KMS-11 (cell line): ENCODE measurements around the gene UBE2B.

Experiments used
- H2AFZ ChIP-seq: fragments of 200-600 bp; sonication (generic); 2 replicates; pipeline ENCODE4 v1.6.1; 2016; ENCODE audit warnings: antibody characterized with exemption, mixed run types, low read depth
- H3K27ac ChIP-seq: fragments of 200-600 bp; sonication (generic); 2 replicates; pipeline ENCODE4 v1.6.1; 2016; ENCODE audit warnings: mild to moderate bottlenecking, mixed run types
- H3K27me3 ChIP-seq: fragments of 200-600 bp; sonication (generic); 2 replicates; pipeline ENCODE4 v1.6.1; 2017; ENCODE audit warnings: mild to moderate bottlenecking, low read depth, mixed run types, moderate library complexity; ENCODE audit not compliant: insufficient read depth
- H3K36me3 ChIP-seq: fragments of 200-600 bp; sonication (generic); 2 replicates; pipeline ENCODE4 v1.6.1; 2017; ENCODE audit warnings: mild to moderate bottlenecking, mixed run types; ENCODE audit not compliant: insufficient read depth
- H3K4me1 ChIP-seq: fragments of 200-600 bp; sonication (generic); 2 replicates; pipeline ENCODE4 v1.6.1; 2016; ENCODE audit warnings: mild to moderate bottlenecking, low read depth, mixed run types; ENCODE audit not compliant: poor library complexity, severe bottlenecking
- H3K4me2 ChIP-seq: fragments of 200-600 bp; sonication (generic); 2 replicates; pipeline ENCODE4 v1.7.0; 2016; ENCODE audit warnings: mild to moderate bottlenecking, mixed run types
- H3K4me3 ChIP-seq: fragments of 200-600 bp; sonication (generic); IDR thresholded peaks from 2 replicates; pipeline ENCODE4 v1.6.1; 2017; ENCODE audit warnings: low read depth, low read length, mixed read lengths; ENCODE audit not compliant: insufficient read depth
- H3K79me2 ChIP-seq: fragments of 200-600 bp; sonication (generic); 2 replicates; pipeline ENCODE4 v1.6.1; 2016; ENCODE audit warnings: low read depth, mixed run types; ENCODE audit not compliant: insufficient read depth
- H3K9ac ChIP-seq: fragments of 200-600 bp; sonication (generic); 2 replicates; pipeline ENCODE4 v1.6.1; 2016; ENCODE audit warnings: mild to moderate bottlenecking, mixed run types
- H4K20me1 ChIP-seq: fragments of 200-600 bp; sonication (generic); 2 replicates; pipeline ENCODE4 v1.6.1; 2016; ENCODE audit warnings: mild to moderate bottlenecking, mixed run types; ENCODE audit not compliant: insufficient read depth
- CTCF ChIP-seq: fragments of 200-600 bp; sonication (generic); conservative IDR thresholded peaks from 2 replicates; pipeline ENCODE4 v1.6.1; 2017; ENCODE audit warnings: low read depth, mild to moderate bottlenecking, antibody characterized with exemption, low read length, moderate library complexity, mixed read lengths

UBE2B gene

GRCh38 chr5:134345996-134346395 lies 25.4 kb upstream of the UBE2B start:
- Histone ChIP-seq H3K36me3 (no peaks in the 10 kb centered on the region), H3K79me2 (no peaks in the 10 kb centered on the region), H3K9ac (no peak overlapping the region), H3K4me1 (no peaks in the 10 kb centered on the region), H3K27ac (no peak overlapping the region), H3K4me2 (no peak overlapping the region), H4K20me1 (no peaks in the 10 kb centered on the region), H2AFZ (no peak overlapping the region), H3K27me3 (no peaks in the 10 kb centered on the region), H3K4me3 (no peak overlapping the region)
- no peak for TF ChIP-seq CTCF

DNA sequence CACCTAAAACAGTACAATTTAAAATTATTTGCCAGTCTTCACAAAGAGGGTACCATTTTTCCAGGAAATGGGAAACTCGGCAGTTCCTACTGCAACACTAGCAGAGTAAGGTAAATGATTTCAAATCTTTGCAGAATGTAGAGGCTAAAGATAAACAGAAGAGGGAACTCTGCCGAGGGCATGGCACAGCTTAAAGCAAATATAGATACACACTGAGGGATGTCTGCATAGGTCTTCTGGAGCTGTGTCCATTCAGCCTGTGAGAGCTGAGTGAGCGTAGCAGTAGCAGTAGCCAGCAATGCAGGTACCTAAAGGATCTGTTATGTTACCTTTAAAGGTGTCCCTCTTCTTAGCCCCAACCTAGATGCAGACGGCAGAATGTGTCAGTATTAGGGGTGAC lies 21.9 kb upstream of the UBE2B start:
- no peak for TF ChIP-seq CTCF
- no peak overlapping the region for H3K4me3 ChIP-seq
- H4K20me1 ChIP-seq = no peaks in the 10 kb centered on the region
- no peak overlapping the region for H2AFZ ChIP-seq
- H3K27ac ChIP-seq = no peak overlapping the region
- H3K27me3 ChIP-seq = no peaks in the 10 kb centered on the region
- no peaks in the 10 kb centered on the region for H3K36me3 ChIP-seq
- H3K79me2 ChIP-seq = no peaks in the 10 kb centered on the region
- H3K4me2 ChIP-seq = no peak overlapping the region
- no peaks in the 10 kb centered on the region for H3K4me1 ChIP-seq
- no peak overlapping the region for H3K9ac ChIP-seq

GRCh38 chr5:134355681-134356080 lies 15.7 kb upstream of the UBE2B start:
- H3K4me1 ChIP-seq = no peaks in the 10 kb centered on the region
- no peak overlapping the region for H3K9ac ChIP-seq
- H3K4me3 ChIP-seq = no peak overlapping the region
- TF ChIP-seq CTCF = no peak
- H3K4me2 ChIP-seq = no peak overlapping the region
- no peak overlapping the region for H2AFZ ChIP-seq
- H3K27me3 ChIP-seq = no peaks in the 10 kb centered on the region
- H4K20me1 ChIP-seq = no peaks in the 10 kb centered on the region
- H3K36me3 ChIP-seq = no peaks in the 10 kb centered on the region
- no peaks in the 10 kb centered on the region for H3K79me2 ChIP-seq
- H3K27ac ChIP-seq = no peak overlapping the region

DNA sequence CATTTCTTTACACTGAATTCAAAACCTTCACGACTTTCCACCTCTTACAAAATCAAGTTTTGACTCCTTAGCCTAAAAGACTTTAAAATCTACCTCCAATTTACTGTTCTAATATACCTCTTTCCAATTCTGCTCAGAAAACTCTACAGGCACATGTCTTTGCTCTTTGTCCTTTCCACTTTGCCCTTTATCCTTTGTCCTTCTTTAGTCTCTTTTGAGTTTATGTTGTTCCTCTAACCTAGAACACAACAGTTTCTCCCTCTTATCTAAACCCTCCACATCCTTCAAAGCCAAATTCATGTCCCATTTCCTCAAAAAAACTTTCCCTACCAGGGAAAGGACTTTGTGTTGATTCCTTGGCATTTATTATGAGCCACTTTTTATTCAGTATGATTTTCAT lies 5.8 kb upstream of the UBE2B start:
- H3K9ac ChIP-seq = no peak overlapping the region
- 0 out of 2 replicates have a peak, but pooled peaks cover 7% of the 10 kb centered on the region for H3K79me2 ChIP-seq
- H2AFZ ChIP-seq = no peak overlapping the region
- no peak overlapping the region for H3K4me3 ChIP-seq
- H3K27ac ChIP-seq = no peak overlapping the region
- H3K27me3 ChIP-seq = no peaks in the 10 kb centered on the region
- H3K4me1 ChIP-seq = peaks cover 25% of the 10 kb centered on the region
- H4K20me1 ChIP-seq = no peaks in the 10 kb centered on the region
- no peaks in the 10 kb centered on the region for H3K36me3 ChIP-seq
- TF ChIP-seq CTCF = no peak
- peak overlapping the region; percentile 63; the same call in 1 of the 2 replicates for H3K4me2 ChIP-seq
